Fibroblast of skin of right quadriceps (primary cell): Measurements from ENCODE around the gene CD8B.
A peak's percentile ranks its signal among the peaks of the same experiment; 100 is the strongest.

Experiments
- DNase-seq: peaks from one replicate; pipeline ENCODE4 v3.0.0-alpha.2; 2013

Gene CD8B

GRCh38 chr2:86794861-86795260, 66.8 kb downstream of the CD8B start:
- DNase-seq: no peak

GRCh38 chr2:86793752-86794151, 67.9 kb downstream of the CD8B start:
- no peak for DNase-seq

GRCh38 chr2:86791573-86791972, 70.1 kb downstream of the CD8B start:
- no peak for DNase-seq

- no peak for DNase-seq
These were observed 70.8 kb downstream of the CD8B start, which contains the start of gene CD8A for GRCh38 chr2:86790676-86791572. TSS of gene CD8A (minus strand) at chr2:86790913. CDS start at chr2:86790825, 88 bp downstream.

GRCh38 chr2:86790134-86790675, 71.5 kb downstream of the CD8B start:
- DNase-seq: no peak

GRCh38 chr2:86789687-86790133, 72.0 kb downstream of the CD8B start:
- no peak for DNase-seq

- DNase-seq: peak; percentile 4
These were observed 72.6 kb downstream of the CD8B start for GRCh38 chr2:86788881-86789686.

GRCh38 chr2:86788165-86788564, 73.5 kb downstream of the CD8B start:
- DNase-seq: no peak

GRCh38 chr2:86787736-86788135, 74.0 kb downstream of the CD8B start:
- DNase-seq: no peak

- DNase-seq: no peak
These were observed 75.6 kb downstream of the CD8B start for GRCh38 chr2:86786001-86786536.

- no peak for DNase-seq
These were observed 76.2 kb downstream of the CD8B start for GRCh38 chr2:86785456-86785855.

- no peak for DNase-seq
These were observed 77.9 kb downstream of the CD8B start for GRCh38 chr2:86783615-86784339.

GRCh38 chr2:86782748-86783147, 78.9 kb downstream of the CD8B start:
- DNase-seq: no peak

- no peak for DNase-seq
These were observed 80.3 kb downstream of the CD8B start for GRCh38 chr2:86781363-86781762.

GRCh38 chr2:86779971-86780370, 81.7 kb downstream of the CD8B start:
- no peak for DNase-seq

GRCh38 chr2:86778957-86779356, 82.7 kb downstream of the CD8B start:
- DNase-seq: no peak

- no peak for DNase-seq
These were observed 85.2 kb downstream of the CD8B start for GRCh38 chr2:86776532-86776931.

- DNase-seq: no peak
These were observed 86.3 kb downstream of the CD8B start for GRCh38 chr2:86775338-86775737.

- no peak for DNase-seq
These were observed 86.8 kb downstream of the CD8B start for GRCh38 chr2:86774862-86775261.

- DNase-seq: no peak
These were observed 89.1 kb downstream of the CD8B start for GRCh38 chr2:86772611-86773010.

GRCh38 chr2:86770816-86771301, 90.8 kb downstream of the CD8B start:
- DNase-seq: no peak

- DNase-seq: no peak
These were observed 91.8 kb downstream of the CD8B start for GRCh38 chr2:86769838-86770237.
